ENCODE results near the gene KLHL17. TPM values are rescaled to one million over a fixed set of nuclear protein-coding genes. Genes with fewer than 3 reads are reported as not detected.

Gene KLHL17
- 17.9 and 35.0 TPM in 2 replicates for polyA plus RNA-seq (2014; cell fraction: cytosol; rRNA removed)
- 656 and 724 TPM in 2 replicates for polyA plus RNA-seq (2014; cell fraction: nucleus; rRNA removed)

GRCh38 chr1:960363-961131 is at the start of gene KLHL17:
Gene KLHL17 (plus strand): TSS chr1:960584. CDS start chr1:960694, 110 bp downstream.
- DNase-seq (ENCODE audit: low spot score) = peak; percentile 64

GRCh38 chr1:910881-911721 is 49.3 kb upstream of the KLHL17 start:
- peak; percentile 69 for DNase-seq (ENCODE audit: low spot score)

- DNase-seq (ENCODE audit: low spot score) = peak; percentile 27
Measured at GRCh38 chr1:911875-912739, 48.3 kb upstream of the KLHL17 start.

- DNase-seq (ENCODE audit: low spot score) = peak; percentile 65
Measured at GRCh38 chr1:912740-913301, 47.6 kb upstream of the KLHL17 start.

GRCh38 chr1:913491-914130 is 46.8 kb upstream of the KLHL17 start:
- peak; percentile 9 for DNase-seq (ENCODE audit: low spot score)

- DNase-seq (ENCODE audit: low spot score) = peak; percentile 2
Measured at GRCh38 chr1:914131-914890, 46.1 kb upstream of the KLHL17 start.

GRCh38 chr1:914891-915280 is 45.5 kb upstream of the KLHL17 start:
- no peak for DNase-seq (ENCODE audit: low spot score)

- DNase-seq (ENCODE audit: low spot score) = peak; percentile 1
Measured at GRCh38 chr1:915295-916172, 44.9 kb upstream of the KLHL17 start.

- peak; percentile 59 for DNase-seq (ENCODE audit: low spot score)
Measured at GRCh38 chr1:916173-917075, 44.0 kb upstream of the KLHL17 start.

GRCh38 chr1:917076-917459 is 43.3 kb upstream of the KLHL17 start:
- no peak for DNase-seq (ENCODE audit: low spot score)

- peak; percentile 80 for DNase-seq (ENCODE audit: low spot score)
Measured at GRCh38 chr1:917466-918091, 42.8 kb upstream of the KLHL17 start.

GRCh38 chr1:918353-918752 is 42.0 kb upstream of the KLHL17 start:
- no peak for DNase-seq (ENCODE audit: low spot score)

GRCh38 chr1:918843-919242 is 41.5 kb upstream of the KLHL17 start:
- no peak for DNase-seq (ENCODE audit: low spot score)

- DNase-seq (ENCODE audit: low spot score) = peak; percentile 57
Measured at GRCh38 chr1:919271-919872, 41.0 kb upstream of the KLHL17 start.

GRCh38 chr1:920010-920409 is 40.4 kb upstream of the KLHL17 start:
- no peak for DNase-seq (ENCODE audit: low spot score)

- DNase-seq (ENCODE audit: low spot score) = peak; percentile 44
Measured at GRCh38 chr1:920521-920920, 39.9 kb upstream of the KLHL17 start.
